Adipose tissue (tissue), 3 donors: ENCODE results near the gene MRPL53. TPM values are rescaled to one million over a fixed set of nuclear protein-coding genes. Genes with fewer than 3 reads are reported as not detected.

ENCODE experiments used
- polyA plus RNA-seq, 3 donors: library from polyadenylated mRNA; stranded (reverse); fragments of 200-250 nt; gene quantifications; one replicate each; pipeline ENCODE4 v1.2.3, GENCODE V29; 2013
- donor health status: healthy with polysubstance abuse.
- donor health status: Bipolar disorder and iron deficiency.
- donor health status: healthy.

The MRPL53 gene
- polyA plus RNA-seq, 3 donors: 43.1 to 112 (median 84.6) TPM

Other genes starting within 250 kb of the MRPL53 start
- gene SLC4A5, start 129.3 kb downstream of the MRPL53 start, polyA plus RNA-seq: 1 to 10 TPM in 1 of 3 donors, under 1 TPM in 2; 0.32 to 1.0 (median 0.71) TPM
- gene DCTN1, start 92.4 kb downstream of the MRPL53 start, polyA plus RNA-seq: 100 to 1,000 TPM in 1 of 3 donors, 10 to 100 TPM in 2; 40.0 to 127 (median 70.4) TPM
- 1 to 10 TPM in 2 of 3 donors, under 1 TPM in 1; 0.43 to 2.4 (median 1.5) TPM for gene C2orf81, start 51.1 kb downstream of the MRPL53 start, polyA plus RNA-seq
- 1 to 10 TPM; 5.5 to 7.2 (median 6.6) TPM for gene WDR54, start 51.0 kb downstream of the MRPL53 start, polyA plus RNA-seq
- gene RTKN, start 30.7 kb downstream of the MRPL53 start, polyA plus RNA-seq: 10 to 100 TPM in 2 of 3 donors, 1 to 10 TPM in 1; 8.5 to 28.0 (median 13.2) TPM
- 10 to 100 TPM; 21.4 to 37.9 (median 33.6) TPM for gene INO80B, start 17.6 kb downstream of the MRPL53 start, polyA plus RNA-seq
- 10 to 100 TPM; 69.0 to 81.3 (median 78.1) TPM for gene WBP1, start 14.2 kb downstream of the MRPL53 start, polyA plus RNA-seq
- gene MOGS, start 7.3 kb downstream of the MRPL53 start, polyA plus RNA-seq: 10 to 100 TPM; 18.3 to 38.7 (median 29.1) TPM
- gene CCDC142, start 10.3 kb upstream of the MRPL53 start, polyA plus RNA-seq: 1 to 10 TPM; 2.7 to 6.6 (median 5.0) TPM
- gene TTC31, start 10.4 kb upstream of the MRPL53 start, polyA plus RNA-seq: 10 to 100 TPM; 10.6 to 15.5 (median 14.2) TPM
- gene LBX2, start 26.9 kb upstream of the MRPL53 start, polyA plus RNA-seq: 1 to 10 TPM; 1.3 to 3.3 (median 1.4) TPM
- gene PCGF1, start 35.0 kb upstream of the MRPL53 start, polyA plus RNA-seq: 10 to 100 TPM; 11.1 to 22.5 (median 11.5) TPM
- under 1 TPM in 1 of 3 donors, not detected in 2; 0.03 TPM for gene TLX2, start 41.8 kb upstream of the MRPL53 start, polyA plus RNA-seq
- gene DQX1, start 53.6 kb upstream of the MRPL53 start, polyA plus RNA-seq: under 1 TPM in 2 of 3 donors, not detected in 1; 0.31 to 0.51 TPM
- 100 to 1,000 TPM in 2 of 3 donors, 10 to 100 TPM in 1; 86.1 to 159 (median 152) TPM for gene AUP1, start 57.0 kb upstream of the MRPL53 start, polyA plus RNA-seq
- 10 to 100 TPM; 21.0 to 48.9 (median 43.7) TPM for gene HTRA2, start 57.3 kb upstream of the MRPL53 start, polyA plus RNA-seq
- 1 to 10 TPM in 2 of 3 donors, under 1 TPM in 1; 0.78 to 4.7 (median 2.8) TPM for gene LOXL3, start 81.3 kb upstream of the MRPL53 start, polyA plus RNA-seq
- gene DOK1, start 82.0 kb upstream of the MRPL53 start, polyA plus RNA-seq: 10 to 100 TPM in 2 of 3 donors, 1 to 10 TPM in 1; 8.8 to 23.4 (median 16.2) TPM
- gene M1AP, start 175.7 kb upstream of the MRPL53 start, polyA plus RNA-seq: under 1 TPM; 0.34 to 0.70 (median 0.48) TPM
- gene SEMA4F, start 181.6 kb upstream of the MRPL53 start, polyA plus RNA-seq: 1 to 10 TPM; 2.1 to 3.5 (median 3.0) TPM